GF-D8 (cell line): ENCODE results near the gene RNF113B.

Source experiments
- DNase-seq: peaks from one replicate; lab custom pipeline; 2025; lab: John Stamatoyannopoulos, UW

RNF113B gene

GRCh38 chr13:98176777-98177608, at the start of gene RNF113B:
Gene RNF113B (minus strand): TSS chr13:98177269. CDS start chr13:98177236, 33 bp downstream.
- no peak for DNase-seq

- no peak for DNase-seq
Observed at GRCh38 chr13:98226496-98226895, 49.4 kb upstream of the RNF113B start.

DNA sequence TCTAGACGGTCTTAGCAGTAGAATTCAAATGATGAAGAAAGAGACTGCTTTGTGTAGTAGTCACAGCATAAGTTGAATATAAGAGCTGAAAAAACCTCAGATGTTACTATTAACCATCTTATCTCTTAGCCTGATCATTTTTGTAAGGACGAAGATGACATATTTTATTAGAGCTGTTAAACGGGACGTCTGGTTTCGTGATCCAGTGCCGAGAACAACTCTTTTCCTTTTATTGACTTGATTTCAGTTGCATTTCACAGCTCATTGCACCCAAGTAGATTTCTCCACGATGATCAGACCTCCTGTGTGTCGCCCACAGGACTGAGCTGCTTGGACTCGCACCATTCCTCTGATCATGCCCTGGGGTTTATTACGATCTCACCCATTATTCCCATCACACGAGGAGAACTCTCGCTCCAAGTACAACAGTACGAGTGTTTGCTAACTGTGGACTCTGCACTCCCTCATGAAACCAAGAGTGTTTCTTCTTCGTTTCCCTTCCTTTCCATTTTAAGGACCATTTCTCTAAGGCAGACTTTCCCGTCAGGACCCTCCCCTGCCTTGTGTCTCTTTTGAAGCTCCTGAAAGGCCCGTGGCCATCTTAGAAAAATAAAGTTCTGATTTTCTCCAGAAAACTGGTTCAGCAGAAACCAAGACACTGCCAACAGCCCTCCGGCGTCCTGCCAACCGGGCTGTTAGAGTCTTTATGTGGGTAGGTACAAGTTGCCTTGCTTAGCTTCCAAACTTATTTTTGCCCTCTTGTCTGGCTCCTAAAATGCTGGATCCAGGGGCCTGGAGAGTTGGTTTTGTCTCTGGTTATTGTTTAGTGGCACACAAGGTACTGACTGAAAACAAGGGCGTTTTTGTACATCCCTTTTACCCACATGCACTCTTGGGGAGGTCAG, 48.2 kb upstream of the RNF113B start:
- no peak for DNase-seq

- no peak for DNase-seq
Observed at GRCh38 chr13:98224557-98224956, 47.5 kb upstream of the RNF113B start.

DNA sequence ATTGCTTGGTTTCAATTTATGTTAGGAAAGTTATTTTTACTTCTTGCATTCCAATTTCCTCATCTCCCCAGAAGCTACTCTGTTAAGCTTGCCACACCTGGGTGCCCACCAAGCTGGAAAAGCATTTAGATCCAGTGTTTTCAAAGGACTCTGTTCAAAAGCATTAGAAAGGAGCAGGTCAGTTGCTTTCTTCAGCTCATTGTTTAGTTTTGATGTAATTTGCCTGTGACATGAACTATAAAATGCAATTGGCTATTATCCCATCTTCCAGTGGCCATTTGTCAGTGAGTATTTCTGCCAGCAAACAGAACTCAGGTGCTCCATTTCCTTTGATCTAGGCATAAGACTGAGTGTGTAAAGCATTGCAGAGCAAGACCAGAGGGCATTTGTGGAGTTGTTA, 46.7 kb upstream of the RNF113B start:
- no peak for DNase-seq

DNA sequence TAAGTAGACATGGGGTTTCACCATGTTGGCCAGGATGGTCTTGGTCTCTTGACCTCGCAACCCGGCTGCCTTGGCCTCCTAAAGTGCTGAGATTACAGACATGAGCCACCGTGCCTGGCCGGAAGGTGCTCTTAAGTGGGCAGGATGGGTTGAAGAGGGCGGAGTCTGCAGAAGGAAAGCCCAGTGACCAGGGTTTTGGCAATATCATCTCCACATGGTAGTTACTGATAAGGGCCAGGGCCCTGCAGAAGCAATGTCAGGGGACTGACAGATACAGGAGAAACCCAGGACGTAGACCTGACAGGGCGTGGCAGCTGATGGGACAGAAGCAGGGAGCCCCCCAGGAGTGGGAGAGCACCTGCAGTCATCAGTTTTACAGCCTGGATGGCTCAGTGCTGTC, 45.7 kb upstream of the RNF113B start:
- no peak for DNase-seq

GRCh38 chr13:98222081-98222554, 45.0 kb upstream of the RNF113B start:
- DNase-seq = no peak

DNA sequence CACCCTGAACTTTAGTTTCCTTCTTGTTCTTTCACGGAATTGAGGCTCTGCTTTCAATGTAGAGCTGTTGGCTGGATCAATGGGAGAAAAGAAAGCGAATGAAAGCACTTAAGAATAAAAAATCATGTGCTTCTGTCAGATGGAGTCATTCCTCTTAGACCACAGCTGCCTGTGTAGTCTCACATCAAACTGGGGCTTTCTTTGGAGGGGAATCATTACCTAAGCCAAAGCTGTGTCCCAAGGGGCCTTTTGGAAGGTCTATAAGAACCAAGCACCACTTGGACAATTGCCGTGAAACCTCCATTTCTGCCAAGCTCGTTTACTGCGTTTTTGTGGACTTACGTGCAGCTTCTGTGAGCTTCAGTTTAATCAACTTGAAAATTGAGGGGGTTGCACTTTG, 44.2 kb upstream of the RNF113B start:
- DNase-seq = no peak

DNA sequence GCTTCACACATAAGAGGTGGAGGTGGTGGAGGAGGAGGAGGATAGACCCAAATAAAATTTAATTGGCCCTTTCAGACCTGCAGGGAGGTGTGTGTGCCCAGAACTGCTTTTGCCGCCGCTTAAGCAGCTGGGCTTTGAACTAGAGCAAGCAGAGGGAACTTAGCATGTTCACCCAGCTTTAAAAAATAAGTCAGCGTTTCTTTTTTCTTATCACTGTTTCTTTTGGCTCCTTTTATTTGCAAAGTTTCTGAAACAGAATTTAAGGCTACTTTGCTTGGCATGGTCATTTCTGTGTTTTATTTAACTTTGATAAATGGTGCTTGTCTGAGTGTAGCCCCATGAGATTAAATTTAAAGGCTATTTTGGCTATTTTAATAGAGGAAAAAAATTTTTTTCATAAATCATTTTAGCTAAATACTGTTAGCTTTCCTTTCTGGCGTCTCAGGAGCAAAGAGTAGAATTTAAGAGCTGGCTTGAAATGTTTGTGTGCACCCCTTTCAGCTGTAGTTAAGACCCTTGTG, 43.3 kb upstream of the RNF113B start:
- no peak for DNase-seq

DNA sequence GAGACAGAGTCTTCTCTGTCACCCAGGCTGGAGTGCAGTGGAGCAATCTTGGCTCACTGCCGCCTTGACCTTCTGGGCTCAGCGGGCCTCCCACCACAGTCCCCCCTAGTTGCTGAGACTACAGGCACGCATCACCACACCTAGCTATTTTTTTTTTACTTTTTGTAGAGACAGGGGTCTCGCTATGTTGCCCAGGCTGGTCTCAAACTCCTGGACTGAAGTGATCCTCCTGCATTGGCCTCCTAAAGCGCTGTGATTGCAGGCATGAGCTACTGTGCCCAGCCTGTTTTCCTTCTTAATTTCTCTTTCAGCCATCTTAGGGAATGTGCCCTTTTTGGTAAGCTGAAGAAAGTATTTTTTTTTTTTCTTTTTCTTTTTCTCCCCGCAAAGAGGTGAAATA, 42.6 kb upstream of the RNF113B start:
- DNase-seq = no peak

DNA sequence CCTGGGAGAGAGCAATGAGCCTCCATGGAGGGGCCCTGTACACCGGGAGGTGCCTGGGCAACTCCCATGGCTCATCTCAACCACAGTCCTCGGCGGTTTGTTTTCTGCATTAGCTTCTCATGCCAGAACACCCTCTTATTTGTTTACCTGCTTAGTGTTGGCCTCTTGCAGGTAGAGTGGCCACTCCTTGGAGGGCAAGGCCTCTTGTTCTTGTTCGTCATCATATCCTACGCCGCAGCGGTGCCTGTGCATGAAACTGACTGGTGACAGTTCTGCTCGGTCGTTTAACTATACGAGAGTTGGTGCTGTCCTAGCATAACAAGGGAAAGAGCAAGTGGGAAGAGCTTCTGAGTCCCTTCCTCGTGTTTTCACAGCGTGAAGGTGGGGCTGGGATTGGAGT, 40.5 kb upstream of the RNF113B start:
- DNase-seq = no peak

DNA sequence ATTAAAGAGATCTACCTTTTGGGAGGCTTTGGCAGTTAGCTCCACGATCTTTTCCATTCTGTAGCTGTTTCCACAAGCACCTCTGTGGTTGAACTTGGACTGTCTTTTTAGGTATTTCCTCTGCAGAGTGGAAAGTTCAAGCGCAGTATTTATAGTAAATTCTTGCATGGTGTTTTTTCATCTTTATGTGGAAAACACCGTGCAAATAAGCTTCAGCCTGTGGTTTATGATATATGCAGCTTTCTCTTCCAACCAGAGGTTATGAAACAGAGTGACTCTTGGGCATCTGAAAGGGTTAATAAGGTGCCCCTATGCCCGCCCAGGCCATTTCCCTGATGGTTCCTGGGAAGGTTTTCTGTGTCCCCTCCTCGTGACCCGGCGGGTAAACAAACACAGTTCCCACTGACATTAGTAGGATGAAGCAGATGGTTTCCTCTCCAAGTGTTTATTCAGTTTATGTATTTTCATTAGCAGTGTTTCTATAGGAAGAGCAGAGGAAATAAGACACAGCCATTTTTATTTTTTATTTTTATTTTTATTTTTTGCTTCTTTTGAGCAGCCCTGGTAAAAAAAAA, 39.7 kb upstream of the RNF113B start:
- no peak for DNase-seq

- DNase-seq = no peak
Observed at GRCh38 chr13:98216135-98216565, 39.1 kb upstream of the RNF113B start.

GRCh38 chr13:98215508-98215907, 38.4 kb upstream of the RNF113B start:
- no peak for DNase-seq

DNA sequence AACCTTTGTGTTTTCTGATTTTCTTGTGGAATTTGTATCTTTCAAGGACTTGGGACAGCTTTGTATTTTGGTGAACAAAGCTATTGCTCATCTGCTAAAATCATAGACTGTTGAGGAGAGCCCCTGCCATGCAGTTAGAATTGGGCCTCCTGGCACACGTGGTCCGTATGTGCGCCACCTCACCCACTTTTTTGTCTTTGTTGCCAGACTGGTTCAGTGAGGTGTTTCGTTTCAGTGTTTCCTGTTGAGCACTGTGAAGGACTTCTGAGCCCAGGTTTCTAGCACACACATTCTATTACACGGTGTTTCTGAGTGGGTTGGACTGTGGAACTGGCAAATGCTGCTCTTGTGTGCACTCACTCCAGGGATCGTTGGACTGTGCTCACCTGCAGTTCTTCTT, 37.6 kb upstream of the RNF113B start:
- no peak for DNase-seq

DNA sequence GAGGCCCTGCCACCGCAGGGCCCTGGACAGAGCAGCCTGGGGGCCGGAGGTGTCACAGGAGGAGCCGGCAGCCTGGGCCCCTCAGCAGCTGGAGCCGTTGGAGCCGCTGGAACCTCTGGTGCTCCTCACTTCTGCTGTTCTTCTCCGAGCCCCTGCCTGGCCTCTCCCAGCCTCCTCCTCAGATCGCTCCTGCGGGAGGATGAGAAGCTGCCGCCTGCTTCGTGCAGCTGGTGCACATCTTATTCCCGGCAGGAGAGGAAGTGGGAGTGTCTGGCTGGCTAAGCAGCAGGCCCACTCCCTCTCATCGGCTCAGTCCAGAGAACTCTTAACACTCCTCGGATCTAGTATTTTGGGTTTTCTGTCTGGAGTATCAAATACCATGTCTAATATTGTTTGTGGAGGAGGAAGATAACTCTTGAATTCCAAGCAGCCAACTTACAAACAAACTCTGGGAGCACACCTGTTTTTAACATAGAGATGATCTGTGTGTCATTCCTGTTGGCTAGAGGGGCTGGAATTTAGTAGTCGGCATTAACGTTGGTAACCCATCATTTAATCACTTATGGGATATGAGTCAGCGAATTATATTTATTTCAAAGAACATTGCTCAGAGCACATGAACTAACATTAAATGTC, 37.1 kb upstream of the RNF113B start:
- no peak for DNase-seq

- no peak for DNase-seq
Observed at GRCh38 chr13:98213354-98213753, 36.3 kb upstream of the RNF113B start.

- no peak for DNase-seq
Observed at GRCh38 chr13:98212763-98213162, 35.7 kb upstream of the RNF113B start.

GRCh38 chr13:98208606-98209005, 31.5 kb upstream of the RNF113B start:
- DNase-seq = no peak

DNA sequence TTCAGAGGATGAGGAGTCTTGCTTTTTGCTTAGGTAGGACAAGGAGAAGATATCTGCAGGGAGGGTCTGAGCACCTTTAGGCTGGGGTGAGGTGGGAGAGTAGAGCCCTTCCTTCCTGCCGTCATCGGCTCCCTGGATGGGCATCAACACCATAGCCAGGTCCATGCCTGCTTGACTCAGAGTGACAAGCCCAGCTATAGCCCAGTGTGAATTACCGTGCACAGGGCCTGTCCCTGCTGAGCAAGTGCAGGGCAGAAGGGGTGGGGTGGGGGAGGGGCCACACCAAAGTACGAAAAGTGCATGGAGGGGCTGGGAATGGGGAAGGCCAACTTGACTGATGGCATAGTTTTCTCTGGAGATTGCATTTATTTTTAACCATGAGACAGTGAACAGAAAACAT, 30.3 kb upstream of the RNF113B start:
- DNase-seq = no peak

DNA sequence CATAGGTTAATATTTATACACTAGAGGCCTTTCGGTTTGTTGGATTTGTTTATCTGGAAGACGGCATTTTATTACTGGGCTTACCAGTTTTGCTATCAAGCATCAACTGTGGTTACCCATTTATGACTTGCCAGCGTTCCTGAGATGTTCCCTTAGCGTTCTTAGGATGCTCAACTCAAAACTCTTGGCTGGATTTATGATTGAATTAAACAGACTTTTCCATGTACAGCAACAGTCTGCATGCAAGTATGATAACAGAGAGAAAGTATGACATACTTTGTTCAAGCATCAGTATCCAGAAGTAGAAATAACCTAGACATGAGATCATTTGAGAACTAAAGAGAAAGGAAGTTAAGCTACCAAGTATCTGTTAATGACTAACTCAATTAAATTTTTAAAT, 29.9 kb upstream of the RNF113B start:
- no peak for DNase-seq

- no peak for DNase-seq
Observed at GRCh38 chr13:98204546-98204945, 27.5 kb upstream of the RNF113B start.
